NCI-H2171 treated with DMSO at 0.1 percent for 48 hours (cell line): ENCODE data around the gene EN2.

Experiments used
- DNase-seq: peaks from one replicate; lab custom pipeline; 2025; lab: John Stamatoyannopoulos, UW

Gene EN2

DNA sequence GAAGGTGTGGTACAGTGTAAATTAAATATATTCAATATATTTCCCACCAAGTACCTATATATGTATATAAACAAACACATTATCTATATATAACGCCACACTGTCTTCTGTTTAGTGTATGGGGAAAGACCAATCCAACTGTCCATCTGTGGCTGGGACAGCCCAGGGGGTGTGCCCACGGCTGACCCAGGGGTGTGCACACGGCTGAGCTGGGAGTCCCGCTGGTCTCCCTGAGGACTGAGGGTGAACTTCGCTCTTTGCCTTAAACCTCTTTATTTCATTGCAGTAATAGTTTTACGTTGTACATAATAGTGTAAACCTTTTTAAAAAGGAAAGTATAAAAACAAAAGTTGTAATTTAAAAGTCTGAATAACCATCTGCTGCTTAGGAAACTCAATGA lies 6.3 kb downstream of the EN2 start:
- no peak for DNase-seq

GRCh38 chr7:155464948-155465739 lies 7.2 kb downstream of the EN2 start:
- DNase-seq: no peak

DNA sequence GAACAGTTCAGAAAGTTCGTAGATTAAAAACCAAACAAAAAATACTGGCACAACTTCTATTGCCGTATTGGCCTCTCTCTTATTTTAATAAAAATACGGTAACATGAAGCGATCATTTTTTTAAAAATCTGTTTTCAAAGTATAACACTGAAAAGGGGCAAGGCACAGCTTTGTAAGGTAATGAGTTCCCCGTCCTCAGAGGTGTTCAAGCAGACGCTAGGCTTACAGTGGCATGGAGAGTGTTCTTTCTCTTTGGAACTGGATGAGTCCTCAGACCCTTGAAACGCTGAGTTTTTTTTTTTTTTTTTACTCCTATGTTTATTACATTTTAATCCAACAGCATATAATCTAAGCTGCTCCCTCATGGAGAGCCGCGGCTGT lies 7.8 kb downstream of the EN2 start:
- DNase-seq: no peak

- no peak for DNase-seq
These were observed 8.3 kb downstream of the EN2 start for GRCh38 chr7:155466142-155466813.

GRCh38 chr7:155466814-155467733 lies 9.1 kb downstream of the EN2 start:
- DNase-seq: no peak

DNA sequence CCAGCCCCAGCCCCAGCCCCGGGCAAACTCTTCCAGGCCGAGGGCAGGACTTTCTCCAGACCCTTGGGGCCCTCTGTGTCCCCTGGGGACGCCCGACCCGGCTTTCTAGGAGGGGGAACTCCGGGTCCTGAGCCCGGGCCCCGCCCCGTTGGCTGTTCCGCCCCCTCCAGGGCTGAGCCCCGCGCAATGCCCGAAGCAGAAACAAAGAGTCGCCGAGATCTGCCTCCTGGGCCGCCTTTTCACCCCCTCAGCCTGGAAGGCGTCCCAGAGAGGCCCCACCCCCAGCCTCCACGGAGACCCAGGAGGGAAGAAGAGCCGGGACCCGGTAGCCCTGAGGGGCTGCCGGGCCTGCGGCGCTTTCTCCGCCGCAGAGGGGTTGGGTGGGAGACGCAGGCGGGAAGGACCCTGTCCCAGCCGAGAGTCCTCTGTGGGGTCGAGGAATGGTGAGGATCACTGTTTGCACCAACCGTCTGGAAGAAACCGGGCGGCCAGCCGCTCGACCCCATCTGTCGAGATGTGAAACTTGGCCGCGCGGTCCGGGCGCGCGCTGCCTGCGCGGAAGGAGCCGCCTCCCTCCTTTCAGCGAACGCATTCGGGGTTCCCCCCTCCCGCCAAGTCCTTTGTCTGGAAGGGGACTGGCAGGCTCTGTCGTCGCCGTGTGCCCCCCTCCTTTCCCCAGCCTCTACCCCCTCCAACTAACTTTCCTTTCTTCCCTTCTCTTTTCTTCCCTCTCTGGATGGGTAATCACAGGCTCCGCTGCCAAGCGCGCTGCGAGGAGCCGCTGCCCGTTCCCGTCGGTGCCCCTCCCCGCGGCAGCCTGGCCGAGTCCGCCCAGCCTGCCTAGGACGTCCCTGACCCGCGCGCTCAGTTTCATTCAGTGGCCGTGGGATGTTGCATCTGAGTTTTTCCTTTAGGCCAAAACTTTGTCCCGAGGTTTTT lies 10.2 kb downstream of the EN2 start:
- no peak for DNase-seq

DNA sequence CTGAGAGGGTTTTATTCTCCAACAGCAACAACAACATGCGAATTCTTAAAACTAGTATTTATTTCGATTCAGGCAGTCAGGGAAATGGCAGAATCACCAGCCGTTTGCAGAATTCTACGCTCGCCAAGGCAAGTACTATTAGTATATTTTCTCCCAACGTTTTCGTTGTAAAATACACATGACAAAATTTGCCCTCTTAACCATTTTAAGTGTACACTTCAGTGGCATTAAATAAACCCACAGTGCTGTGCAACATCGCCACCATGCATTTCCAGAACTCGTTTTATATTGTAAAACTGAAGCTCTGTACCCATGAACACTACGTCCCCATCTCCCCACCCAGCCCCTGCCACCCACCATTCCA lies 10.8 kb downstream of the EN2 start:
- DNase-seq: no peak

DNA sequence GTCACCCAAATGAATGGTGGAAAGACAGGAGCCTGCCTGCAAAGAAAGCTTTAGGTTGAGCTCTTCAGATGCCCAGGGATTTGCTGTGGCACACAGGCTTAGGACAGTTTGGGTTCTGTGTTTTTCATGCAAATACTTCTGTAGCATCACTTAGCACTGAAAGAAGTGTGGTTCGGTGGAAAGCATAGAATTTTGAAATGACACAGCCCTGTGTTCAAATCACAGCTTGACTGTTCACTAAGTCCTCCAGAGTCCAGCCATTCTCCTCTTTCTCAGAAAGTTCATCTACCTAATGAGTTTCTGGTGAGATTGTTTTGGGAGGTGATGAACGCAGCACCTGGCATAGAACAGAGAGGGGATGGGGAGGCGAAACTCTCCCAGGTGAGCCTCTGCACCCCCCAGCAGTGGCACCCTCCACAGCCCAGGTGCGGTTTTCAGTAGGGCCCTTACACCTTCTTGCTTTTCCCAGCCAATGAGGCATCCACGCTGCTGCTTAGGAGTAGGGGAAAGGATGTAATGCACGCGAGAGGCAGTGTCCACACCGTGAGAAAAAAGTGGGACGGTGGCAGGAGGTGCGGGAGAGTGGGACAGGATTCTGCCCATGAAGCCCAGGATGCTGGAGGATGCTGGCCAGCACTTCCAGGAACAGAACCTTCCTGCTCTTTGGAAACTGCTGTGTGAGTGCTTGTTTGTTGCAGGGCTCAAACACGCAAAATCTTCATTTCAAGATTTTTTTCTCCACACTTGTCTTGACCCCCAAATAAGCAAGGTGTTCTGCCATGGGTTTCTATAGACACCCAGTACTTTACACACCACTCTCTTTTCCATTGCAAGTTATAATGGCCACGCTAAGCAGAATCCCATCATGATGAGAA lies 11.6 kb downstream of the EN2 start:
- no peak for DNase-seq

DNA sequence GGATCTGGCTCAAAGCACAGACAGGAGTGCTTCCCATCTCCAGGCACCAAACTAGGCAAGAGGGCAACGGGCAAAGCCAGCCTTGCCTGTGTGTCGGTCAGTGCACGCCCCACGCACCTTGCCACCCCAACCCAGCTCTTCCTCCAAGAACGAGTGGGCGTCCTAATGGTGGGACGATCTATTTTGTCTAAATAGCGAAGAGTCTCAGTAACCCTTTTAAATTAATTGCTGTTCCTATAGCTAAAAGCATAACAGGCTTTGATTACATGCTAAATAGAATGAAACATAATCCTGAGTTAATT lies 12.2 kb downstream of the EN2 start:
- DNase-seq: no peak

- no peak for DNase-seq
These were observed 13.0 kb downstream of the EN2 start for GRCh38 chr7:155470686-155471638.

DNA sequence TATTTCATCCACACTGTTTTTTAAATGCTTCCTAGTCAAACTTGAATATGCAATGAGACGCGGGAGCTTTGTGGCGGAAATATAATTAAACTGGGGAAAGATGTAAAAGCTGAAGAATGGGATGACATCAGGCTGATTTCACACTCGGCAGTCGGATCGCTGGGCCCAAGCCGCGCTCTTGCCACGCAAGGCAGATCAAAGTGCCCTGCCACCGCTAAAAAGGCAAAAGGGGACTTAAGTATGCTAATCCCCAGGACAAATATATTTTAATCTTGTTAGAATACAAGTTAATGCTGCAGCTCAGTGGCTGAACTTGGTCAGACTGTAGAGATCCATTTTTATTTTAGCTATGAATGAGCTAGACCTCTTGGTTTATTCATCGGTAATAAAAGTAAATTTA lies 13.8 kb downstream of the EN2 start:
- DNase-seq: no peak

DNA sequence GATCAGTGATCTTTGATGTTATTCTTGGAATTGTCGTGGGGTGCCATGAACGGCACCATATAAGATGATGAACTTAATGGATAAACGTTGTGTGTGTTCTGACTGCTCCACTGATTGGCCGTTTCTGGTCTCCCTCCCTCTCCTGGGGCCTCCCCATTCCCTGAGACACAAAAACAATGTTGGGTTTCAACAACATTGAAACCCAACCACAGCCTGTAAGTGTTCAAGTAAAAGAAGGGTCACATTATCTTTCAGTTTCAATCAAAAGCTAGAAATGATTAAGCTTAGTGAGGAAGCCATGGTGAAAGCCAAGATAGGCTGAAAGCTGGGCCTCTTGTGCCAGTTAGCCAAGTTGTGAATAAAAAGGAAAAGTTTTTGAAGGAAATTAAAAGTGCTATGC lies 19.5 kb downstream of the EN2 start:
- DNase-seq: no peak

- no peak for DNase-seq
These were observed 23.8 kb downstream of the EN2 start for GRCh38 chr7:155481764-155482163.

GRCh38 chr7:155482511-155483183 lies 24.7 kb downstream of the EN2 start:
- DNase-seq: no peak

DNA sequence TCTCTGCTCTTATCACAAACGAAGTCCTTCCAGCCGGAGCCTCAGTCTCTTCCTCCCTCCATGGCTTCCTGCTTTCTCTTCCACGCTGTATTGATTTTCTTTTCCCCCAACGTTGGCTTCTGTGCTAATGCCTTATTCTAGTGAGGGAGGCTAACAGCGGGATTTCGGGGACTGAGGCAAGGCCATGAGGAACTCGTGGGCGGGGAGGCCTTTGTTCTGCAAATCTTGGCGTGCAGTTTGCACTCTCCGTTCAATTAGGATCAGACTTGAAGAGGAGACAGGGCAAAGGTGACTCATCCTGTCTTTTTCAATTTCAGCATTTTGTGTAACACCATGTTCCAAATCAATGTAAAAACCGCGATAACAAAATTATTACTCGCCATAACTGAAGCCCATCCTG lies 25.3 kb downstream of the EN2 start:
- no peak for DNase-seq

- DNase-seq: no peak
These were observed 26.0 kb downstream of the EN2 start for GRCh38 chr7:155483868-155484325.

GRCh38 chr7:155484483-155485399 lies 26.8 kb downstream of the EN2 start:
- DNase-seq: no peak
